Body of pancreas (tissue), 4 donors: ENCODE results near the gene SYNE4. TPM values are rescaled to one million over a fixed set of nuclear protein-coding genes. Genes with fewer than 3 reads are reported as not detected.

Experiments
- ATAC-seq: fragments of 150-250 bp; one replicate; pipeline ENCODE4 v1.9.1; 2016
- DNase-seq, 4 donors: peaks; one replicate each; pipeline ENCODE4 v3.0.0-alpha.2; 2019
- H3K27ac ChIP-seq, 4 donors: fragments of 200-600 bp; sonication (generic); 1 replicate in 3 of 4; 2 replicates in 1 of 4; pipeline versions ENCODE4 v1.5.1 to v1.6.1; 2016 to 2019; ENCODE audit warnings: mild to moderate bottlenecking in 1 of 4, mixed read lengths in 1 of 4, moderate library complexity in 1 of 4
- H3K27me3 ChIP-seq, 2 donors: fragments of 200-600 bp; sonication (generic); one replicate each; pipeline ENCODE4 v1.6.0; 2016; ENCODE audit warnings: mild to moderate bottlenecking in 1 of 2
- H3K36me3 ChIP-seq, 2 donors: fragments of 200-600 bp; sonication (generic); replicated peaks in 1 of 2; 2 replicates each; pipeline ENCODE4 v1.5.1; 2016; ENCODE audit warnings: low read depth in 2 of 2; ENCODE audit not compliant: insufficient read depth in 1 of 2
- H3K4me1 ChIP-seq: fragments of 200-600 bp; sonication (generic); one replicate; pipeline ENCODE4 v1.6.0; 2016
- H3K4me3 ChIP-seq, 2 donors: fragments of 200-600 bp; sonication (generic); 1 replicate in 1 of 2; 2 replicates in 1 of 2; pipeline ENCODE4 v1.5.1; 2016 to 2019
- H3K9me3 ChIP-seq, 3 donors: fragments of 200-600 bp; sonication (generic); 1 replicate in 2 of 3; 2 replicates in 1 of 3; pipeline ENCODE4 v1.5.1; 2016
- CTCF ChIP-seq, 7 experiments: fragments of 450-650 bp in 4 of 7; fragments of 200-600 bp in 3 of 7; sonication (generic) in 3 of 7; IDR thresholded peaks; one replicate each; pipeline ENCODE4 v1.5.1; 2016 to 2019; ENCODE audit warnings: antibody characterized with exemption in 7 of 7
- POLR2A ChIP-seq, 3 donors: fragments of 450-650 bp; IDR thresholded peaks; one replicate each; pipeline ENCODE4 v1.6.1; 2016; ENCODE audit warnings: antibody characterized with exemption in 3 of 3, mild to moderate bottlenecking in 2 of 3
- WGBS, 2 donors: methylation state at CpG; one replicate each; pipeline ENCODE4 v1.1.5; 2017; 5-methylcytosine and 5-hydroxymethylcytosine counted together
- intact Hi-C: fragments of 100-400 bp; cut with DNase I; formaldehyde crosslinking; loops from one replicate; pipeline ENCODE4 v1.15.1; 2023
- total RNA-seq, 2 donors: library from RNA; depleted of rRNA; stranded (reverse); fragments of >200 nt; gene quantifications; one replicate each; pipeline ENCODE4 v1.1.0, GENCODE V29; 2016

The SYNE4 gene
- total RNA-seq, 2 donors from 2014 or later, result 4.9 to 9.3 TPM

DNA sequence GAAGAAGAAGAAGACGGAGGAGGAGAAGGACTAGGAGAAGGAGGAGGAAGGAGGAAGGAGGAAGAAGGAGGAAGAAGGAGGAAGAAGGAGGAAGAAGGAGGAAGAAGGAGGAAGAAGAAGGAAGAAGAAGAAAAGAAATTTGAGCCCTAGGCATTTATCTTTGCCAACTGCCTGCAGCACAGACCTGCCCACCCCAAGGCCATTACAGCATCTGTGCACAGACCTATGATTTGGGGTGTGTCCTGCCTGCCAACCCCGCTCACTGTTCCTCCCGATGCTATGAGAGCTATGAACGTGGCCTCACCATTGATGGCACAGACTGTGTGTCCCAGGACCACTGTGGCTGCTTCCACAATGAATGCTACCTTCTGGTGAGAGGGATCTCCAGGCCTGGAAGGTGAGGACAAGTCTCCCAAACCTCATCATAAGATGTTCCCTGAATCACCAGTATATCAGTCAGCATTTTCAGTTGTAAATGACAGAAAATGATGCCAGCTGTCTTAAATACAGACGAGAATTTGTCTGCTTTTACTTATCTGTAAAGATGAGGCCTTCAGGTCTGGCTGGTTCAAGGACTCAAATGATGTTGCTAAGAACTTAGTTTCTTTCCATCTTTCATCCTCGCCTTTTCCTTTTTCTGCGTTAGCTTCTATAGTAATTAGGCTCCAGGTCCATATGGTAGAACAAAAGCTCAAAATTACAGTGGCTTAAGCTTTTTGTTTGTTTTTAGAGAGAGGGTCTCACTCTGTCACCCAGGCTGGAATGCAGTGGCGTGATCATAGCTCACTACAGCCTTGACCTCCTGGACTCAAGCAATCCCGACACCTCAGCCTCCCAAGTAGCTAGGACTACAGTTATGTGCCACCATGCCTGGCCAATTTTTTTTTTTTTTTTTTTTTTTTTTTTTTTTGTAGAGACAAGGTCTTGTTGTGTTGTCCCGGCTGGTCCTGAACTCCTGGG is 17.6 kb downstream of the SYNE4 start:
- H3K36me3 ChIP-seq, result no peaks in the 10 kb centered on the region
- H3K9me3 ChIP-seq, result no peaks in the 10 kb centered on the region
- peaks cover 20% of the 10 kb centered on the region for H3K4me1 ChIP-seq
- TF ChIP-seq POLR2A (IDR thresholded peaks at IDR 0.05), result no peak
- TF ChIP-seq CTCF (IDR thresholded peaks at IDR 0.05), result no peak
- DNase-seq, result no peak
- intact Hi-C loops, result no loop called here
- no peak overlapping the region for H3K27ac ChIP-seq
- H3K27me3 ChIP-seq, result peaks cover 0 to 12% of the 10 kb centered on the region in 2 donors
- ATAC-seq, result no peak
- no peak overlapping the region for H3K4me3 ChIP-seq
- WGBS, 2 donors, result 77 to 79% methylated on average over 9 of the region's 10 CpGs

DNA sequence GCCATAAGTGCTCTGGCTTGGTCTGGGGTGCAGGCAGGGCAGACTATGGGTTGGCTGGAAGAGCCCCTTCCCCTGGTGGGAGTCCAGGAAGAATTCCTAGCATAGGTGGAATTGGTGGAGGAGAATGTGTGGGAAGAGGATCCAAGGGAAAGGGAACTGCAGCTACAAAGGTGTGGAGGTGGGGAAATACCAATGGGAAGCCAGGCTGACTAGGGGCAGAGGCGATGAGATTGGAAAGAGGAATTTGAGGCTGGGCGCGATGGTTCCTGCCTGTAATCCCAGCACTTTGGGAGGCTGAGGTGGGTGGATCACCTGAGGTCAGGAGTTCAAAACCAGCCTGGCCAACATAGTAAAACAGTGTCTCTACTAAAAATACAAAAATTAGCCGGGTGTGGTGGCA is 18.5 kb downstream of the SYNE4 start:
- Histone ChIP-seq H3K4me3 (no peak overlapping the region), H3K36me3 (no peaks in the 10 kb centered on the region), H3K27me3 (peaks cover 0 to 16% of the 10 kb centered on the region in 2 donors), H3K9me3 (no peaks in the 10 kb centered on the region), H3K4me1 (peaks cover 16% of the 10 kb centered on the region), H3K27ac (no peak overlapping the region)
- DNase-seq (no peak), ATAC-seq (no peak)
- intact Hi-C loops, result no loop called here
- no peak for TF ChIP-seq CTCF (IDR thresholded peaks at IDR 0.05)
- TF ChIP-seq POLR2A (IDR thresholded peaks at IDR 0.05), result no peak
- WGBS, 2 donors, result 86 to 89% methylated on average over 4 of the region's 4 CpGs

DNA sequence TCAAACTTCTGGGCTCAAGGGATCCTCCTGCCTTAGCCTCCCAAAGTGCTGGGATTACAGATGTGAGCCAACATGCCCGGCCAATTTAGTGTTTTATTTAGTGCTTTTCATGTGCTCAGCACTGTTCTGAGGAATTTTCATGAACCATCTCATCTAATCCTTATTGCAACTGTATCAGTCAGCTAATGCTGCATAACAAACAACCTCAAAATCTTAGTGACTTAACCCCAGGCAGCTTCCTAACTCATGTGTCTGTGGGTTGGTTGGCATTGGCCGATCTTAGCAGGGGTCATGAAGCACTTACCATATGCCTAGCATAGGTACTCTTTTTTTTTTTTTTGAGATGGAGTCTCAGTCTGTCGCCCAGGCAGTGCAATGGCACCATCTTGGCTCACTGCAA is 19.8 kb downstream of the SYNE4 start:
- intact Hi-C loops, result no loop called here
- Histone ChIP-seq H3K9me3 (no peaks in the 10 kb centered on the region), H3K36me3 (no peaks in the 10 kb centered on the region), H3K4me1 (peaks cover 10% of the 10 kb centered on the region), H3K27ac (no peak overlapping the region), H3K27me3 (peaks cover 0 to 16% of the 10 kb centered on the region in 2 donors), H3K4me3 (no peak overlapping the region)
- DNase-seq (no peak), ATAC-seq (no peak)
- WGBS, 2 donors, result 82 to 91% methylated on average over 3 of the region's 3 CpGs
- TF ChIP-seq POLR2A (IDR thresholded peaks at IDR 0.05) (no peak), CTCF (IDR thresholded peaks at IDR 0.05) (no peak)

DNA sequence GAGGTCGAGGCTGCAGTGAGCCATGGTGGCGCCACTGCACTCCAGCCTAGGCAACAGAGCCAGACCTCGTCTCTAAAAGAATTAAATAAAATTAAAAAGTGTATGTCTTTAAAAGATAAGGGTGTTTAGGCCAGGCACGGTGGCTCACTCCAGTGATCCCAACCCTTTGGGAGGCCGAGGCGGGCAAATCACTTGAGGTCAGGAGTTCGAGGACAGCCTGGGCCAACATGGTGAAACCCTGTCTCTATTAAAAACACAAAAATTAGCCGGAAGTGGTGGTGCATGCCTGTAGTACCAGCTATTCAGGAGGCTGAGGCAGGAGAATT is 21.1 kb downstream of the SYNE4 start:
- H3K36me3 ChIP-seq, result no peaks in the 10 kb centered on the region
- ATAC-seq (no peak), DNase-seq (no peak)
- peaks cover 9% of the 10 kb centered on the region for H3K4me1 ChIP-seq
- H3K27ac ChIP-seq, result no peak overlapping the region
- WGBS, 2 donors, result 27 to 30% methylated on average over 8 of the region's 8 CpGs
- H3K4me3 ChIP-seq, result peak overlapping the region in 1 of 2 donors; percentile 17
- H3K9me3 ChIP-seq, result no peaks in the 10 kb centered on the region
- H3K27me3 ChIP-seq, result peaks cover 0 to 16% of the 10 kb centered on the region in 2 donors
- TF ChIP-seq POLR2A (IDR thresholded peaks at IDR 0.05) (no peak), CTCF (IDR thresholded peaks at IDR 0.05) (no peak)
- intact Hi-C loops, result no loop called here
